Adrenal gland (tissue), 5 donors: ENCODE measurements around the gene AFTPH.

Experiments
- POLR2A ChIP-seq, 2 donors: fragments of 450-650 bp; IDR thresholded peaks; one replicate each; pipeline ENCODE4 v1.6.1; 2017; ENCODE audit warnings: antibody characterized with exemption in 2 of 2, mild to moderate bottlenecking in 2 of 2, moderate library complexity in 1 of 2
- TF ChIP-seq, protein P1 (sequence below), 6 experiments: fragments of 450-650 bp in 4 of 6; fragments of 200-600 bp in 2 of 6; sonication (generic) in 1 of 6; IDR thresholded peaks; 1 replicate in 5 of 6; 2 replicates in 1 of 6; pipeline versions ENCODE4 v1.5.1 to v1.8.0; 2016 to 2021; ENCODE audit warnings: antibody characterized with exemption in 6 of 6, mild to moderate bottlenecking in 2 of 6, moderate library complexity in 1 of 6
- donor health status: DM: no; HTN: no; CAD: no.

DNA sequence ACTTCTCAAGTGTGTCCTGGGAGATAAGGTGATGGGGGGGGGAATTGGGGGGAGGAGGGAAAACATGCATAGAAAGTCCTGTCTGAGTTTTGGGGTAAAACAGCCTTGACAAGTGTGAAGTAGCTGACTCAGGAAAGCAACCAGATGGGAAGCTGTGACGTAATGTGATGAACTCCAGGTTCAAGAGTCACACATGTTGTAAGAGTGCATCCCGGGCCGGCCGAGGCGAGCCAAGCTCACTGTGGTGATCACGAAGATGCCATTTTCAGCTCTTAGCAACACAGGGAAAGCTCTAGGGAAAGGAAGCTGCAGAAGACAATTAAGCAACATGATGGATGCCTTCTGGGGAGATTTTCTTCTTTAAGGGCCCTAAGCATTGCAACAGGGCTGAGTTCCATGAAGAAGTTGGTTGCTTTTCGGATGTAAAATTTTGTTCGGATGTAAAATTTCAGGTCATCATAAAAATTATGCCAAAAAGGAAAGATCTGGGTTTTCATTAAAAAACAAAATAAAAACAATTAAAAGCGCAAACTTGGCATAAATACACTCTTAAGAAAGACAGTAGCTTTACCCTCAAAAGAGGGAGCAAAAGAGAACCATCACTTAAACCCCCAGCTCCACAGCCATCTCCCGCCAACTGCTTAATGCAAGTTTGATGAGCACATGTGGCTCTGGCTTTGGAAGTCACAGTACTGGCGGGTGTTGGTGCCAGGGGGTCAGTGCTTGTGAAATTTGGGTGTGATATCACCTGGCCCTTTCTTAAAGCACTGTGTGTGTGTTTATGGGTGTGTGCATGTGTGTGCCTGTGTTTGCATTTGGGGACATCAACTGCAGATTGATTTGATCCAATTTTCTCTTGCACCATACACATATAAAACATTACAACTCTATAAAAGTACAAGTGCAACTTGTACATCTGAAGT lies 110.5 kb downstream of the AFTPH start:
- TF ChIP-seq, protein P1, sequence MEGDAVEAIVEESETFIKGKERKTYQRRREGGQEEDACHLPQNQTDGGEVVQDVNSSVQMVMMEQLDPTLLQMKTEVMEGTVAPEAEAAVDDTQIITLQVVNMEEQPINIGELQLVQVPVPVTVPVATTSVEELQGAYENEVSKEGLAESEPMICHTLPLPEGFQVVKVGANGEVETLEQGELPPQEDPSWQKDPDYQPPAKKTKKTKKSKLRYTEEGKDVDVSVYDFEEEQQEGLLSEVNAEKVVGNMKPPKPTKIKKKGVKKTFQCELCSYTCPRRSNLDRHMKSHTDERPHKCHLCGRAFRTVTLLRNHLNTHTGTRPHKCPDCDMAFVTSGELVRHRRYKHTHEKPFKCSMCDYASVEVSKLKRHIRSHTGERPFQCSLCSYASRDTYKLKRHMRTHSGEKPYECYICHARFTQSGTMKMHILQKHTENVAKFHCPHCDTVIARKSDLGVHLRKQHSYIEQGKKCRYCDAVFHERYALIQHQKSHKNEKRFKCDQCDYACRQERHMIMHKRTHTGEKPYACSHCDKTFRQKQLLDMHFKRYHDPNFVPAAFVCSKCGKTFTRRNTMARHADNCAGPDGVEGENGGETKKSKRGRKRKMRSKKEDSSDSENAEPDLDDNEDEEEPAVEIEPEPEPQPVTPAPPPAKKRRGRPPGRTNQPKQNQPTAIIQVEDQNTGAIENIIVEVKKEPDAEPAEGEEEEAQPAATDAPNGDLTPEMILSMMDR (IDR thresholded peaks at IDR 0.05) = no peak
- TF ChIP-seq POLR2A (IDR thresholded peaks at IDR 0.05) = no peak
